KMS-11 (cell line): ENCODE data around the gene FAM114A1.

Experiments used
- H2AFZ ChIP-seq: fragments of 200-600 bp; sonication (generic); 2 replicates; pipeline ENCODE4 v1.6.1; 2016; ENCODE audit warnings: antibody characterized with exemption, mixed run types, low read depth
- H3K27ac ChIP-seq: fragments of 200-600 bp; sonication (generic); 2 replicates; pipeline ENCODE4 v1.6.1; 2016; ENCODE audit warnings: mild to moderate bottlenecking, mixed run types
- H3K27me3 ChIP-seq: fragments of 200-600 bp; sonication (generic); 2 replicates; pipeline ENCODE4 v1.6.1; 2017; ENCODE audit warnings: mild to moderate bottlenecking, low read depth, mixed run types, moderate library complexity; ENCODE audit not compliant: insufficient read depth
- H3K36me3 ChIP-seq: fragments of 200-600 bp; sonication (generic); 2 replicates; pipeline ENCODE4 v1.6.1; 2017; ENCODE audit warnings: mild to moderate bottlenecking, mixed run types; ENCODE audit not compliant: insufficient read depth
- H3K4me1 ChIP-seq: fragments of 200-600 bp; sonication (generic); 2 replicates; pipeline ENCODE4 v1.6.1; 2016; ENCODE audit warnings: mild to moderate bottlenecking, low read depth, mixed run types; ENCODE audit not compliant: poor library complexity, severe bottlenecking
- H3K4me2 ChIP-seq: fragments of 200-600 bp; sonication (generic); 2 replicates; pipeline ENCODE4 v1.7.0; 2016; ENCODE audit warnings: mild to moderate bottlenecking, mixed run types
- H3K4me3 ChIP-seq: fragments of 200-600 bp; sonication (generic); IDR thresholded peaks from 2 replicates; pipeline ENCODE4 v1.6.1; 2017; ENCODE audit warnings: low read depth, low read length, mixed read lengths; ENCODE audit not compliant: insufficient read depth
- H3K79me2 ChIP-seq: fragments of 200-600 bp; sonication (generic); 2 replicates; pipeline ENCODE4 v1.6.1; 2016; ENCODE audit warnings: low read depth, mixed run types; ENCODE audit not compliant: insufficient read depth
- H3K9ac ChIP-seq: fragments of 200-600 bp; sonication (generic); 2 replicates; pipeline ENCODE4 v1.6.1; 2016; ENCODE audit warnings: mild to moderate bottlenecking, mixed run types
- H4K20me1 ChIP-seq: fragments of 200-600 bp; sonication (generic); 2 replicates; pipeline ENCODE4 v1.6.1; 2016; ENCODE audit warnings: mild to moderate bottlenecking, mixed run types; ENCODE audit not compliant: insufficient read depth
- CTCF ChIP-seq: fragments of 200-600 bp; sonication (generic); conservative IDR thresholded peaks from 2 replicates; pipeline ENCODE4 v1.6.1; 2017; ENCODE audit warnings: low read depth, mild to moderate bottlenecking, antibody characterized with exemption, low read length, moderate library complexity, mixed read lengths

The FAM114A1 gene

GRCh38 chr4:38967260-38968095 lies 99.9 kb downstream of the FAM114A1 start:
- H3K9ac ChIP-seq, result no peak overlapping the region

GRCh38 chr4:38968668-38969067 lies 101.1 kb downstream of the FAM114A1 start:
- Histone ChIP-seq H3K4me1 (no peaks in the 10 kb centered on the region), H3K4me3 (no peak overlapping the region), H3K27ac (no peak overlapping the region), H3K79me2 (no peaks in the 10 kb centered on the region), H3K4me2 (no peak overlapping the region), H3K9ac (no peak overlapping the region), H3K27me3 (no peaks in the 10 kb centered on the region), H2AFZ (no peak overlapping the region), H4K20me1 (no peaks in the 10 kb centered on the region), H3K36me3 (no peaks in the 10 kb centered on the region)
- TF ChIP-seq CTCF, result no peak

More at GRCh38 chr4:38967260-38968095, 99.9 kb downstream of the FAM114A1 start:
- H2AFZ ChIP-seq, result no peak overlapping the region
- no peaks in the 10 kb centered on the region for H4K20me1 ChIP-seq
- no peaks in the 10 kb centered on the region for H3K79me2 ChIP-seq
- no peaks in the 10 kb centered on the region for H3K4me1 ChIP-seq
- no peak overlapping the region for H3K4me2 ChIP-seq
- H3K4me3 ChIP-seq, result no peak overlapping the region
- H3K27ac ChIP-seq, result no peak overlapping the region
- no peaks in the 10 kb centered on the region for H3K27me3 ChIP-seq
- no peaks in the 10 kb centered on the region for H3K36me3 ChIP-seq
- TF ChIP-seq CTCF, result no peak

GRCh38 chr4:38976308-38976707 lies 108.7 kb downstream of the FAM114A1 start:
- TF ChIP-seq CTCF, result no peak
- H3K9ac ChIP-seq, result no peak overlapping the region
- no peaks in the 10 kb centered on the region for H4K20me1 ChIP-seq
- no peaks in the 10 kb centered on the region for H3K27me3 ChIP-seq
- no peak overlapping the region for H3K4me2 ChIP-seq
- H2AFZ ChIP-seq, result no peak overlapping the region
- H3K4me1 ChIP-seq, result no peaks in the 10 kb centered on the region
- no peaks in the 10 kb centered on the region for H3K79me2 ChIP-seq
- H3K36me3 ChIP-seq, result no peaks in the 10 kb centered on the region
- H3K4me3 ChIP-seq, result no peak overlapping the region
- H3K27ac ChIP-seq, result no peak overlapping the region

- H3K4me2 ChIP-seq, result no peak overlapping the region
- H3K36me3 ChIP-seq, result no peaks in the 10 kb centered on the region
- no peak overlapping the region for H3K27ac ChIP-seq
- H3K27me3 ChIP-seq, result no peaks in the 10 kb centered on the region
- no peak for TF ChIP-seq CTCF
- H3K9ac ChIP-seq, result no peak overlapping the region
- H3K79me2 ChIP-seq, result no peaks in the 10 kb centered on the region
- H4K20me1 ChIP-seq, result no peaks in the 10 kb centered on the region
- no peak overlapping the region for H3K4me3 ChIP-seq
- no peak overlapping the region for H2AFZ ChIP-seq
- H3K4me1 ChIP-seq, result no peaks in the 10 kb centered on the region
These were observed 111.5 kb downstream of the FAM114A1 start for GRCh38 chr4:38979081-38979480.
